ENCODE data around the gene HS6ST3.

- TF ChIP-seq CTCF (IDR thresholded peaks at IDR 0.05) (no peak), POLR2A (IDR thresholded peaks at IDR 0.05) (no peak), EP300 (IDR thresholded peaks at IDR 0.05; ENCODE audit: low read depth) (no peak)
Measured at GRCh38 chr13:96285729-96286128, 195.8 kb downstream of the HS6ST3 start.

All from transverse colon (tissue), 3 donors.